COLO668 (cell line): Measurements from ENCODE around the gene OR52E8.

Source experiments
- DNase-seq: peaks from one replicate; lab custom pipeline; 2025; ENCODE audit not compliant: unreplicated experiment; lab: John Stamatoyannopoulos, UW

Gene OR52E8

GRCh38 chr11:5857590-5857989 lies at the start of gene OR52E8:
Gene OR52E8, minus strand, starts transcription at chr11:5857690. Its CDS starts 0 bp downstream, at chr11:5857690.
- no peak for DNase-seq

- DNase-seq = no peak
These were observed 42.0 kb upstream of the OR52E8 start for GRCh38 chr11:5899534-5899933.

- no peak for DNase-seq
These were observed 35.4 kb upstream of the OR52E8 start, which contains the start of gene OR52E5 for GRCh38 chr11:5892908-5893307. Gene OR52E5, plus strand, starts transcription at chr11:5893208. Its CDS starts 7,569 bp downstream, at chr11:5900777.

- DNase-seq = no peak
These were observed 33.8 kb upstream of the OR52E8 start for GRCh38 chr11:5891216-5891800.

GRCh38 chr11:5887661-5888060 lies 30.2 kb upstream of the OR52E8 start:
- DNase-seq = no peak

- no peak for DNase-seq
These were observed 29.7 kb upstream of the OR52E8 start for GRCh38 chr11:5887172-5887571.

GRCh38 chr11:5881756-5882155 lies 24.3 kb upstream of the OR52E8 start:
- no peak for DNase-seq

GRCh38 chr11:5880329-5880728 lies 22.8 kb upstream of the OR52E8 start, which contains the start of gene OR52E4:
Gene OR52E4, plus strand, starts transcription at chr11:5880629. Its CDS starts 3,664 bp downstream, at chr11:5884293.
- no peak for DNase-seq

GRCh38 chr11:5878564-5878963 lies 21.1 kb upstream of the OR52E8 start:
- DNase-seq = no peak

GRCh38 chr11:5865826-5866225 lies 8.3 kb upstream of the OR52E8 start:
- no peak for DNase-seq

GRCh38 chr11:5851002-5851401 lies 6.5 kb downstream of the OR52E8 start:
- no peak for DNase-seq

GRCh38 chr11:5847711-5848110 lies 9.8 kb downstream of the OR52E8 start:
- no peak for DNase-seq

GRCh38 chr11:5846701-5847100 lies 10.8 kb downstream of the OR52E8 start:
- no peak for DNase-seq

- no peak for DNase-seq
These were observed 15.7 kb downstream of the OR52E8 start, which contains the start of gene OR52E6 for GRCh38 chr11:5841797-5842196. Gene OR52E6, minus strand, starts transcription at chr11:5841897. Its CDS starts 0 bp downstream, at chr11:5841897.

- DNase-seq = no peak
These were observed 19.8 kb downstream of the OR52E8 start for GRCh38 chr11:5837695-5838094.

- DNase-seq = no peak
These were observed 24.0 kb downstream of the OR52E8 start for GRCh38 chr11:5833446-5833845.

- DNase-seq = no peak
These were observed 26.2 kb downstream of the OR52E8 start for GRCh38 chr11:5831196-5831829.

- DNase-seq = no peak
These were observed 39.1 kb downstream of the OR52E8 start for GRCh38 chr11:5818245-5818886.

GRCh38 chr11:5815534-5815933 lies 42.0 kb downstream of the OR52E8 start:
- DNase-seq = no peak

- DNase-seq = no peak
These were observed 47.3 kb downstream of the OR52E8 start for GRCh38 chr11:5809905-5810795.

- DNase-seq = no peak
These were observed 48.4 kb downstream of the OR52E8 start for GRCh38 chr11:5809122-5809519.
